ENCODE results near the gene MACO1. TPM values are rescaled to one million over a fixed set of nuclear protein-coding genes. Genes with fewer than 3 reads are reported as not detected.

Gene MACO1
- total RNA-seq, 1 experiment from 2014 or later: 22.9 TPM

GRCh38 chr1:25427696-25428095, 3.0 kb upstream of the MACO1 start:
- no peaks in the 10 kb centered on the region for H3K36me3 ChIP-seq (ENCODE audit: insufficient read depth, low read length, poor library complexity, severe bottlenecking)
- TF ChIP-seq EZH2 (IDR thresholded peaks at IDR 0.05; ENCODE audit: borderline replicate concordance, low read depth, low read length, poor library complexity, severe bottlenecking) (no peak), CTCF (conservative IDR thresholded peaks at IDR 0.05; ENCODE audit: low read depth, low read length) (no peak)
- POLR2A ChIA-PET (ENCODE audit: low non-redundant PET): interaction anchor here (0.6 kb wide), 1 partner anchor 10 kb away, joined by 3 read pairs; no protein-coding TSS in a partner anchor
- intact Hi-C loops (cut with micrococcal nuclease; ENCODE audit: unreplicated experiment): no loop called here
- no TSS peak for BruUV-seq (replicated peaks)
- no peak for DNase-seq (ENCODE audit: low spot score)
- CTCF ChIA-PET: no interaction called here
- no peaks in the 10 kb centered on the region for H3K27me3 ChIP-seq (replicated peaks; ENCODE audit: insufficient read depth, low read depth, low read length, poor library complexity)
- H3K27ac ChIP-seq (ENCODE audit: low read depth, low read length, poor library complexity, severe bottlenecking): no peak overlapping the region
- no peak overlapping the region for H3K4me3 ChIP-seq (ENCODE audit: low read depth, low read length, poor library complexity, severe bottlenecking)
- no peaks in the 10 kb centered on the region for H3K9me3 ChIP-seq (ENCODE audit: low read depth, low read length, poor library complexity, severe bottlenecking)
- H3K4me1 ChIP-seq (ENCODE audit: insufficient read depth, low read length, poor library complexity, severe bottlenecking): peaks cover 10% of the 10 kb centered on the region

GRCh38 chr1:25428475-25429166, 2.1 kb upstream of the MACO1 start:
- ChIA-PET CTCF (no interaction called here), POLR2A (ENCODE audit: low non-redundant PET) (no interaction called here)
- Histone ChIP-seq H3K4me3 (ENCODE audit: low read depth, low read length, poor library complexity, severe bottlenecking) (no peak overlapping the region), H3K9me3 (ENCODE audit: low read depth, low read length, poor library complexity, severe bottlenecking) (no peaks in the 10 kb centered on the region), H3K36me3 (ENCODE audit: insufficient read depth, low read length, poor library complexity, severe bottlenecking) (no peaks in the 10 kb centered on the region), H3K27me3 (replicated peaks; ENCODE audit: insufficient read depth, low read depth, low read length, poor library complexity) (no peaks in the 10 kb centered on the region), H3K27ac (ENCODE audit: low read depth, low read length, poor library complexity, severe bottlenecking) (no peak overlapping the region), H3K4me1 (ENCODE audit: insufficient read depth, low read length, poor library complexity, severe bottlenecking) (peaks cover 16% of the 10 kb centered on the region)
- no TSS peak for BruUV-seq (replicated peaks)
- no peak for DNase-seq (ENCODE audit: low spot score)
- intact Hi-C loops (cut with micrococcal nuclease; ENCODE audit: unreplicated experiment): no loop called here
- TF ChIP-seq EZH2 (IDR thresholded peaks at IDR 0.05; ENCODE audit: borderline replicate concordance, low read depth, low read length, poor library complexity, severe bottlenecking) (no peak), CTCF (conservative IDR thresholded peaks at IDR 0.05; ENCODE audit: low read depth, low read length) (no peak)

DNA sequence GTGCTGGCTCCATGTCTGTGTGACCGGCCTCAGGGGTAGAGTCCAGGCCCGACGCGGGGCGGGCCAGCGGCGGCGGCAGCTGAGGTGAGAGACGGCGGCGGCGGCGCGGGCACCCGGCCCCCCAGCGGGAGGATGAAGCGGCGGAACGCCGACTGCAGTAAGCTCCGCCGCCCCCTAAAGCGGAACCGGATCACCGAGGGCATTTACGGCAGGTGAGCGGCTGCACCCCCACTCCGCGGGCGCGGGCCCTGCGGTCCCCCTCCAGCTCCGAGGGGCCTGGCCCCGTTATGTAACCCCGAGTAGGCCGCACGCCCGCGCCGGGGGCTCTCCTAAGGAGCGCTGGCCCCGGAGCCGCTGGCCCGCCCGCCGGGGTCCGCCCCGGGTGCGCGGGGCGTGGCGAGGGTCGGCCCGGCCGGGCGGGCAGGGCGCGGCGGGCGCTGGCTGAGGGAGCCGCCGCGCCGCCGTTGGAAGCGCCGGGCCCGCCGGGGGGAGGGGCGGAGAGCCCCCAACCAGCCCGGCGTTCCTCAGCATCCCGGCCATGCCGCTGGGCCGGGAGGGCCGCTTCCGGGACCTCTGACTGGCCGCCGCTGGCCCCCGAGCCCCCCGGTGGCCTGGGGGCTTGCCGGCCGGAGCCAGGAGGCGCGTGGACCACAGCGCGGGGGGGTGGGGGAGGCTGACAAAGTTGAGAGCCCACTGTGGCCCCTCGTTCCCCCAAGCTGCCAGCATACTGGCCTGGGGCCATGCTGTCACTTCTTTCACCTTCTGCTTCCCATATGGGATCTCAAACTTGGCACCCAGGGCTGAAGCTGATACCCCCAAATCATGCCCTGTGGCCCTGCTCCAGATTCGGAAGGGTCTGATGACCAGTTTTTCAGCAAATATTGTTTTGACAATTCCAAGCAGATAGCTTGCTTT, 527 bp downstream of the MACO1 start:
- H3K27me3 ChIP-seq (replicated peaks; ENCODE audit: insufficient read depth, low read depth, low read length, poor library complexity): no peaks in the 10 kb centered on the region
- intact Hi-C loops (cut with micrococcal nuclease; ENCODE audit: unreplicated experiment): no loop called here
- no peaks in the 10 kb centered on the region for H3K9me3 ChIP-seq (ENCODE audit: low read depth, low read length, poor library complexity, severe bottlenecking)
- DNase-seq (ENCODE audit: low spot score): no peak
- peak overlapping the region; percentile 64 for H3K27ac ChIP-seq (ENCODE audit: low read depth, low read length, poor library complexity, severe bottlenecking)
- peak overlapping the region; percentile 84 for H3K4me3 ChIP-seq (ENCODE audit: low read depth, low read length, poor library complexity, severe bottlenecking)
- BruUV-seq (replicated peaks): no TSS peak
- peaks cover 34% of the 10 kb centered on the region for H3K4me1 ChIP-seq (ENCODE audit: insufficient read depth, low read length, poor library complexity, severe bottlenecking)
- POLR2A ChIA-PET (ENCODE audit: low non-redundant PET): no interaction called here
- H3K36me3 ChIP-seq (ENCODE audit: insufficient read depth, low read length, poor library complexity, severe bottlenecking): no peaks in the 10 kb centered on the region
- CTCF ChIA-PET: interaction anchor here (0.6 to 0.7 kb wide), 2 partner anchors 86 to 409 kb away, joined by 3 to 10 read pairs; no protein-coding TSS in a partner anchor
- no peak for TF ChIP-seq CTCF (conservative IDR thresholded peaks at IDR 0.05; ENCODE audit: low read depth, low read length)
- no peak for TF ChIP-seq EZH2 (IDR thresholded peaks at IDR 0.05; ENCODE audit: borderline replicate concordance, low read depth, low read length, poor library complexity, severe bottlenecking)
